Choroid plexus epithelial cell (primary cell): ENCODE results near the gene ITPR2.

Source experiments
- DNase-seq: peaks from one replicate; pipeline ENCODE4 v3.0.0-alpha.2; 2010; ENCODE audit warnings: low read depth
- H3K4me3 ChIP-seq: 2 replicates; pipeline ENCODE4 v1.5.1; 2011; ENCODE audit warnings: low read depth, mild to moderate bottlenecking, control low read depth, low read length, moderate library complexity
- CTCF ChIP-seq: conservative IDR thresholded peaks from 2 replicates; pipeline ENCODE4 v1.5.1; 2011; ENCODE audit warnings: low read depth, mild to moderate bottlenecking, control low read depth, inconsistent platforms, low read length, moderate library complexity

ITPR2 gene

GRCh38 chr12:26514364-26514763 lies 318.6 kb downstream of the ITPR2 start:
- no peak for TF ChIP-seq CTCF
- H3K4me3 ChIP-seq, result no peak overlapping the region
- no peak for DNase-seq

GRCh38 chr12:26513363-26514043 lies 319.5 kb downstream of the ITPR2 start:
- no peak for TF ChIP-seq CTCF
- DNase-seq, result no peak
- no peak overlapping the region for H3K4me3 ChIP-seq

- DNase-seq, result no peak
- no peak for TF ChIP-seq CTCF
- H3K4me3 ChIP-seq, result no peak overlapping the region
Observed at GRCh38 chr12:26512213-26512612, 320.8 kb downstream of the ITPR2 start.

- no peak for TF ChIP-seq CTCF
- no peak overlapping the region for H3K4me3 ChIP-seq
- DNase-seq, result no peak
Observed at GRCh38 chr12:26510354-26510674, 322.7 kb downstream of the ITPR2 start.

GRCh38 chr12:26507613-26508012 lies 325.4 kb downstream of the ITPR2 start:
- TF ChIP-seq CTCF, result no peak
- no peak for DNase-seq
- H3K4me3 ChIP-seq, result no peak overlapping the region

- DNase-seq, result no peak
- TF ChIP-seq CTCF, result no peak
- no peak overlapping the region for H3K4me3 ChIP-seq
Observed at GRCh38 chr12:26499979-26500640, 332.9 kb downstream of the ITPR2 start.

GRCh38 chr12:26496170-26496569 lies 336.8 kb downstream of the ITPR2 start:
- H3K4me3 ChIP-seq, result no peak overlapping the region
- peak; percentile 24 for DNase-seq
- TF ChIP-seq CTCF, result no peak
